Lung (tissue), 12 donors: ENCODE results near the gene SPATA31E1. TPM values are rescaled to one million over a fixed set of nuclear protein-coding genes. Genes with fewer than 3 reads are reported as not detected.

Experiments
- ATAC-seq: fragments of 200-7000 bp; cut with Tn5 transposase; one replicate; pipeline ENCODE4 v1.9.1; 2020; ENCODE audit warnings: moderate number of reproducible peaks; ENCODE audit not compliant: insufficient read depth, low FRiP score
- DNase-seq, 3 donors: peaks; one replicate each; pipeline ENCODE4 v3.0.0-alpha.2; 2013 to 2017
- H3K27ac ChIP-seq, 2 donors: one replicate each; pipeline ENCODE4 v1.5.1; 2013; ENCODE audit warnings: mild to moderate bottlenecking in 2 of 2, moderate library complexity in 2 of 2, control low read depth in 1 of 2, inconsistent platforms in 1 of 2, low read depth in 1 of 2, low read length in 1 of 2
- H3K27me3 ChIP-seq, 3 donors: one replicate each; pipeline ENCODE4 v1.5.1; 2013; ENCODE audit warnings: low read length in 2 of 3; ENCODE audit not compliant: control insufficient read depth in 3 of 3, insufficient read depth in 3 of 3
- H3K36me3 ChIP-seq, 4 donors: one replicate each; pipeline ENCODE4 v1.5.1; 2013; ENCODE audit warnings: low read length in 4 of 4, mild to moderate bottlenecking in 1 of 4, moderate library complexity in 1 of 4; ENCODE audit not compliant: control insufficient read depth in 4 of 4, insufficient read depth in 4 of 4
- H3K4me1 ChIP-seq, 5 donors: one replicate each; pipeline ENCODE4 v1.5.1; 2013; ENCODE audit warnings: low read length in 5 of 5, mild to moderate bottlenecking in 2 of 5, moderate library complexity in 1 of 5; ENCODE audit not compliant: control insufficient read depth in 5 of 5, insufficient read depth in 5 of 5
- H3K4me3 ChIP-seq: one replicate; pipeline ENCODE4 v1.5.1; 2013; ENCODE audit warnings: mild to moderate bottlenecking, control low read depth, moderate library complexity
- H3K9ac ChIP-seq, 2 donors: one replicate each; pipeline ENCODE4 v1.5.1; 2013; ENCODE audit warnings: low read length in 2 of 2, control low read depth in 1 of 2; ENCODE audit not compliant: insufficient read depth in 1 of 2
- H3K9me3 ChIP-seq, 4 donors: one replicate each; pipeline ENCODE4 v1.5.1; 2013; ENCODE audit warnings: low read length in 3 of 4, mild to moderate bottlenecking in 1 of 4, moderate library complexity in 1 of 4; ENCODE audit not compliant: control insufficient read depth in 4 of 4, insufficient read depth in 3 of 4
- WGBS, 2 donors: extraction: QIAGEN DNeasy Blood & Tissue Kit; methylation state at CpG; one replicate each; pipeline ENCODE4 v1.1.7; 2013; 5-methylcytosine and 5-hydroxymethylcytosine counted together
- polyA plus RNA-seq, 2 donors: library from polyadenylated mRNA; stranded (reverse); fragments of 200-250 nt; gene quantifications; one replicate each; pipeline ENCODE4 v1.2.1, GENCODE V29; 2013
- total RNA-seq, 2 donors: library from RNA; depleted of rRNA in 1 of 2; stranded (reverse); fragments of >200 nt in 1 of 2; gene quantifications; one replicate each; pipeline ENCODE4 v1.2.1, GENCODE V29; 2014 to 2021
- TF ChIP-seq, protein P1 (sequence below): IDR thresholded peaks from 2 replicates; pipeline ENCODE4 v1.5.1; 2012; ENCODE audit warnings: mild to moderate bottlenecking; ENCODE audit errors: control extremely low read depth, extremely low read depth
- donor health status: control.
- donor health status: control.
- donor health status: Bipolar disorder and iron deficiency.
- donor health status: healthy.
- donor health status: DM: yes; HTN: yes; CAD: no.

SPATA31E1 gene
- total and polyA plus RNA-seq, 4 donors: not detected

DNA sequence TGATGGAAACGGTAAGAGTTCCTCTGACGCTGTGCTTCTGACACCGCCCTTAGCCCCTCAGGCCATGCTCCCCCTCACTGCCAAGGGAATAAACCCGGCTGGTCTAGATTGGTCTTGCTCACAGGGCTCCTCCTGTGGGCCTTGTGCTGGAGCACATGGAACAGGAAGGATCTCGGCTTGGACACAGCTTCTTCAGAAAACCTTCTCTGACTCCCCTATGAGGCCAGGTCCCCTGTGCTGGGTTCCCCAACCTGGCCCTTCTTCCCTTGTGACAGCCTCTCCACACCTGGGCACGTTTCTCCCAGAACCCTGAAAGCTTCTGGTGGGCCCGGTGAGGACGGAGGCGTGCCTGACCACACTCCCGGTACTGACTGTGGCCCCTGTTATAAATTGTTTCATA is 8.2 kb downstream of the SPATA31E1 start:
- Histone ChIP-seq H3K27ac (no peak overlapping the region), H3K4me1 (no peaks in the 10 kb centered on the region), H3K36me3 (no peaks in the 10 kb centered on the region), H3K4me3 (no peak overlapping the region), H3K9ac (no peak overlapping the region), H3K27me3 (no peaks in the 10 kb centered on the region), H3K9me3 (peaks cover 0 to 5% (median 0%) of the 10 kb centered on the region in 4 donors)
- TF ChIP-seq, protein P1, sequence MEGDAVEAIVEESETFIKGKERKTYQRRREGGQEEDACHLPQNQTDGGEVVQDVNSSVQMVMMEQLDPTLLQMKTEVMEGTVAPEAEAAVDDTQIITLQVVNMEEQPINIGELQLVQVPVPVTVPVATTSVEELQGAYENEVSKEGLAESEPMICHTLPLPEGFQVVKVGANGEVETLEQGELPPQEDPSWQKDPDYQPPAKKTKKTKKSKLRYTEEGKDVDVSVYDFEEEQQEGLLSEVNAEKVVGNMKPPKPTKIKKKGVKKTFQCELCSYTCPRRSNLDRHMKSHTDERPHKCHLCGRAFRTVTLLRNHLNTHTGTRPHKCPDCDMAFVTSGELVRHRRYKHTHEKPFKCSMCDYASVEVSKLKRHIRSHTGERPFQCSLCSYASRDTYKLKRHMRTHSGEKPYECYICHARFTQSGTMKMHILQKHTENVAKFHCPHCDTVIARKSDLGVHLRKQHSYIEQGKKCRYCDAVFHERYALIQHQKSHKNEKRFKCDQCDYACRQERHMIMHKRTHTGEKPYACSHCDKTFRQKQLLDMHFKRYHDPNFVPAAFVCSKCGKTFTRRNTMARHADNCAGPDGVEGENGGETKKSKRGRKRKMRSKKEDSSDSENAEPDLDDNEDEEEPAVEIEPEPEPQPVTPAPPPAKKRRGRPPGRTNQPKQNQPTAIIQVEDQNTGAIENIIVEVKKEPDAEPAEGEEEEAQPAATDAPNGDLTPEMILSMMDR: no peak
- ATAC-seq: no peak
- WGBS, 2 donors: 87 to 96% methylated on average over 10 of the region's 10 CpGs
- no peak for DNase-seq

DNA sequence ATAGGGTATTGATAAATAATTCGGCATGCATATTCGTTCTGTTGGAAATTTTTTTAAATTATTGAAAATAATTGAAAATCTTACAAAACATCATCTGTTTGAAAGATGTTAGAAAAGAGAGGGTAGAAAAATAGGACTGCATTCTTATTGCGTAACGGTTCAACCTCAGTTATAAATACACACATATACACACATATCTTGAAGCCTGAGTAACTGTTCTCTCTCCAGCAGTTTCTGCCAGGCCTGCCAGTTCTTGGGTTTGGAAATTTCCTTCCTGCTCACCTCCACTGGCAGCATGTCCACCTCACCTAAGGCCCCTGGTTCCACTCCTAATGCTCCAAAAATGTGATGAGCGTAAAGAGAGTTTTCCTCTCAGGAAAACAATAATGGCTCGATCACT is 9.1 kb downstream of the SPATA31E1 start:
- no peak overlapping the region for H3K9ac ChIP-seq
- DNase-seq (no peak), ATAC-seq (no peak)
- H3K27me3 ChIP-seq: no peaks in the 10 kb centered on the region
- no peak overlapping the region for H3K4me3 ChIP-seq
- no peaks in the 10 kb centered on the region for H3K4me1 ChIP-seq
- TF ChIP-seq, protein P1: no peak
- peaks cover 0 to 5% (median 0%) of the 10 kb centered on the region in 4 donors for H3K9me3 ChIP-seq
- 96 to 97% methylated on average over 6 of the region's 6 CpGs for WGBS, 2 donors
- no peaks in the 10 kb centered on the region for H3K36me3 ChIP-seq
- no peak overlapping the region for H3K27ac ChIP-seq

DNA sequence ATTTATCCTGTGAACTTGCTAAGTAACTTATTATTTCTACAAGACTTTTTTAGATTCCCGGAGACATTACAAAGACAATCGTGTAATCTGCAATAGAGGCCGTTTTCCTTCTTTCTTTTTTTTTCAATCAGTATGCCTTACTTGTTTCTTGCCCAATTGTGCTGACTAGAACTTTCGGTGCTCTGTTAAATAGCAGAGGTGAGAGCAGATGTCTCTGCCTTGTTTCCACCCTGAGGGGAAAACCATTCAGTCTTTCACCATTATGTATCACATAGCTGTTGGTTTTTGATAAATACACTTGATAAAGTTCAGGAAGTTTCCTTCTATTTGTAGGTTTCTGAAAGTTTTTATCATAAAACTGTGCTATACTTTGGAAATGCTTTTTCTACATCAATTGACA is 10.3 kb downstream of the SPATA31E1 start:
- Histone ChIP-seq H3K27ac (no peak overlapping the region), H3K9me3 (peaks cover 0 to 8% (median 0%) of the 10 kb centered on the region in 4 donors), H3K4me3 (no peak overlapping the region), H3K9ac (no peak overlapping the region), H3K27me3 (no peaks in the 10 kb centered on the region), H3K36me3 (no peaks in the 10 kb centered on the region), H3K4me1 (no peaks in the 10 kb centered on the region)
- DNase-seq: no peak
- TF ChIP-seq, protein P1: no peak
- ATAC-seq: no peak
- 87 to 96% methylated on average over 4 of the region's 4 CpGs for WGBS, 2 donors

DNA sequence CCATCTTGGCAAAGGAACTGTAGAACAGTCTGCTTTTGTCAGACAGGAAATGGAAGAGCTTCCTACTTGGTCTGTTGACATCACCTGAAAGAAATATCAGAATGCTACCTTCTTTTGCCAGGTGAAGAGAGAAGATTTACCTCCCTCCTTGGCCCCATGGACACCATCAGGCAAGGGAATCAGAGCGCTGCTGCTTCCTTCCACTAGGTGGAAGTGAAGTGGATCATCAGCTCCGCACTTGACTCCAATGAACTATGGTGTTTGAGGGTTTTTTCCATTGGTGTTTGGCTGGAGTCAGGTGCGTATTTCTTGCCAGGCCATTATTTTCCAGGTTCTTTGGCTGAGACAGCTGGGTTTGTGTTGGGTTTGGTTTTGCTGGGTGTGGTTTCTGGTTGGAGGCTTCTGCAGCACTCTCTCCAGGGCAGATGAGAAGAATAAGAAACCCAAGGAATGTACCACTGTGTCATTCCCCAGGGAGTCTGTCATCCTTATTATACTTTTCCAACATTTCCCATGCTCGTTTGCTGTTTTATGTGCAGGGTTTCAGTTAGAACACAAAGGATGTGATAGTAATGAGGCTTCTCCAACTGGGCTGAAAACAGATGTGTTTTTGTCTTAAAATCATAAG is 12.4 kb downstream of the SPATA31E1 start:
- Histone ChIP-seq H3K36me3 (no peaks in the 10 kb centered on the region), H3K4me1 (no peaks in the 10 kb centered on the region), H3K27ac (no peak overlapping the region), H3K9me3 (peaks cover 0 to 8% (median 0%) of the 10 kb centered on the region in 4 donors), H3K4me3 (no peak overlapping the region), H3K27me3 (no peaks in the 10 kb centered on the region), H3K9ac (no peak overlapping the region)
- WGBS, 2 donors: 78 to 82% methylated on average over 4 of the region's 4 CpGs
- ATAC-seq (no peak), DNase-seq (no peak)
- TF ChIP-seq, protein P1: no peak
